Measurements from ENCODE around the gene PIAS2.

- no peak for TF ChIP-seq CTCF (conservative IDR thresholded peaks at IDR 0.05; ENCODE audit: low read depth in 2 of 2)
- TF ChIP-seq EZH2phosphoT487 (IDR thresholded peaks at IDR 0.05; ENCODE audit: unreplicated experiment): no peak
- TF ChIP-seq POLR2AphosphoS5 (IDR thresholded peaks at IDR 0.05; ENCODE audit: low read depth): no peak
- TF ChIP-seq REST (IDR thresholded peaks at IDR 0.05; ENCODE audit: unreplicated experiment): no peak
- TF ChIP-seq JUNB (IDR thresholded peaks at IDR 0.05; ENCODE audit: unreplicated experiment): no peak
- TF ChIP-seq CREB1 (CRISPR knock-in tag; IDR thresholded peaks at IDR 0.05; ENCODE audit: low read depth): no peak
- no peak for TF ChIP-seq EZH2 (IDR thresholded peaks at IDR 0.05; ENCODE audit: low read depth, unreplicated experiment)
- no peak for TF ChIP-seq STAT1 (IDR thresholded peaks at IDR 0.05; ENCODE audit: unreplicated experiment)
- no peak for TF ChIP-seq ZNF114 (CRISPR knock-in tag; IDR thresholded peaks at IDR 0.05)
- TF ChIP-seq ETS1 (IDR thresholded peaks at IDR 0.05): no peak
Observed at GRCh38 chr18:46810481-46811000, 106.8 kb downstream of the PIAS2 start.
